Breast epithelium (tissue), 4 donors: Measurements from ENCODE around the gene STX8. TPM values are rescaled to one million over a fixed set of nuclear protein-coding genes. Genes with fewer than 3 reads are reported as not detected.
"Not testable (repeated sequence)": the region's sequence is repeated elsewhere in the genome, so short reads cannot be mapped to it uniquely, and the experiment has no call there.

ENCODE experiments used
- DNase-seq, 2 donors: peaks; one replicate each; pipeline ENCODE4 v3.0.0-alpha.2; 2019; ENCODE audit warnings: low spot score in 2 of 2
- H3K27ac ChIP-seq, 2 donors: fragments of 200-600 bp; sonication (generic) in 1 of 2; one replicate each; pipeline ENCODE4 v1.5.1; 2016 to 2019; ENCODE audit warnings: mild to moderate bottlenecking in 1 of 2
- H3K27me3 ChIP-seq, 2 donors: fragments of 200-600 bp; sonication (generic) in 1 of 2; one replicate each; pipeline versions ENCODE4 v1.5.1 to v1.6.0; 2017 to 2019; ENCODE audit warnings: control low read depth in 1 of 2, mild to moderate bottlenecking in 1 of 2
- H3K36me3 ChIP-seq: fragments of 200-600 bp; one replicate; pipeline ENCODE4 v1.5.1; 2019
- H3K4me1 ChIP-seq, 2 donors: fragments of 200-600 bp; sonication (generic); one replicate each; pipeline ENCODE4 v1.5.1; 2016 to 2019; ENCODE audit warnings: control low read depth in 1 of 2
- H3K4me3 ChIP-seq, 3 donors: fragments of 200-600 bp; sonication (generic); 1 replicate in 2 of 3; 2 replicates in 1 of 3; pipeline ENCODE4 v1.5.1; 2016 to 2019; ENCODE audit warnings: mild to moderate bottlenecking in 3 of 3, moderate library complexity in 2 of 3
- H3K9me3 ChIP-seq, 2 donors: fragments of 200-600 bp; sonication (generic) in 1 of 2; one replicate each; pipeline ENCODE4 v1.5.1; 2016 to 2019; ENCODE audit warnings: control low read depth in 1 of 2
- CTCF ChIP-seq, 3 donors: fragments of 450-650 bp; IDR thresholded peaks; one replicate each; pipeline ENCODE4 v1.5.1; 2016 to 2017; ENCODE audit warnings: antibody characterized with exemption in 3 of 3, mild to moderate bottlenecking in 3 of 3, moderate library complexity in 3 of 3
- POLR2A ChIP-seq: fragments of 450-650 bp; IDR thresholded peaks from one replicate; pipeline ENCODE4 v1.6.1; 2016; ENCODE audit warnings: antibody characterized with exemption, mild to moderate bottlenecking, moderate library complexity
- POLR2AphosphoS5 ChIP-seq, 3 donors: sonication (generic); formaldehyde crosslinking; IDR thresholded peaks; one replicate each; pipeline ENCODE4 v1.6.1; 2017; ENCODE audit warnings: antibody characterized with exemption in 3 of 3
- intact Hi-C: fragments of 100-400 bp; cut with DNase I; formaldehyde crosslinking; loops from one replicate; pipeline ENCODE4 v1.15.1; 2023; ENCODE audit warnings: low total_unique reads
- total RNA-seq, 3 donors: library from RNA; depleted of rRNA; stranded (reverse); fragments of >200 nt; gene quantifications; one replicate each; pipeline ENCODE4 v1.1.0, GENCODE V29; 2016

Gene STX8, protein sequence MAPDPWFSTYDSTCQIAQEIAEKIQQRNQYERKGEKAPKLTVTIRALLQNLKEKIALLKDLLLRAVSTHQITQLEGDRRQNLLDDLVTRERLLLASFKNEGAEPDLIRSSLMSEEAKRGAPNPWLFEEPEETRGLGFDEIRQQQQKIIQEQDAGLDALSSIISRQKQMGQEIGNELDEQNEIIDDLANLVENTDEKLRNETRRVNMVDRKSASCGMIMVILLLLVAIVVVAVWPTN
- 100 to 1,000 TPM in 1 of 3 donors, 10 to 100 TPM in 2; 54.1 to 101 (median 60.4) TPM for total RNA-seq

GRCh38 chr17:9575381-9576101 is at the start of gene STX8:
STX8 (minus strand) TSS chr17:9575820; CDS start chr17:9575808, 12 bp downstream.
- peak within 1 kb of the TSS; percentile 56 to 71 for H3K27ac ChIP-seq

DNA sequence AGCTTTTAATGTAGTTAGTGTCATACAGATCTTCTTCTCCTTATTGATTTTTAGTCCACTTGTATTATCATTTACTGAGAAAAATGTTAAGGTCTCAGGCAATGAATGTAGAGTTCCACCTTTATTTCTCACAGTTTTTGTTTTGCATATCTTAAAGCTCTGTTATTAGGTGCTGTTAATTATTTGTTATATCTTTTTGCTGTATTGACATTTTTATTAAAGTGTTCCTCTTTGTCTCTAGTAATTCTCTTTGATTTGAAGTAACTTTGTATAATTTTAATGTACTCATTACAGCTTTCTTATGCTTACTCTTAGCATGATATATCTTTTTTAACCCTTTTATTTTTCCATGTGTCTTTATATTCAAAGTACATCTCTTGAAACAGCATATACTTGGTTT is 47.3 kb upstream of the STX8 start:
- H3K9me3 ChIP-seq, result peaks cover 0 to 30% of the 10 kb centered on the region in 2 donors
- TF ChIP-seq CTCF (IDR thresholded peaks at IDR 0.05), result no peak
- TF ChIP-seq POLR2A, result no peak
- no peak for TF ChIP-seq POLR2AphosphoS5 (IDR thresholded peaks at IDR 0.05)

More at GRCh38 chr17:9575381-9576101, at the start of gene STX8:
- H3K9me3 ChIP-seq, result no peaks in the 10 kb centered on the region
- DNase-seq, result peak; percentile 57 to 85
- peak within 1 kb of the TSS; percentile 73 to 91 (median 79) for H3K4me3 ChIP-seq
- intact Hi-C loops, result no loop called here
- no peak for TF ChIP-seq POLR2A
- TF ChIP-seq CTCF (IDR thresholded peaks at IDR 0.05), result no peak
- peak; percentile 40 to 76 (median 58) for TF ChIP-seq POLR2AphosphoS5 (IDR thresholded peaks at IDR 0.05)
- H3K36me3 ChIP-seq, result no peaks in the 10 kb centered on the region
- no peaks in the 10 kb centered on the region for H3K27me3 ChIP-seq
- H3K4me1 ChIP-seq, result no peaks in the 10 kb centered on the region

GRCh38 chr17:9615486-9615885 is 39.9 kb upstream of the STX8 start:
- no peaks in the 10 kb centered on the region for H3K36me3 ChIP-seq
- intact Hi-C loops, result no loop called here
- H3K27ac ChIP-seq, result no peak overlapping the region
- no peaks in the 10 kb centered on the region for H3K9me3 ChIP-seq
- no peak for DNase-seq
- H3K27me3 ChIP-seq, result no peaks in the 10 kb centered on the region
- H3K4me3 ChIP-seq, result no peak overlapping the region
- no peak for TF ChIP-seq CTCF (IDR thresholded peaks at IDR 0.05)
- TF ChIP-seq POLR2AphosphoS5 (IDR thresholded peaks at IDR 0.05), result no peak
- no peak for TF ChIP-seq POLR2A
- no peaks in the 10 kb centered on the region for H3K4me1 ChIP-seq

More for the DNA sequence above, 47.3 kb upstream of the STX8 start:
- no peak for DNase-seq
- Histone ChIP-seq H3K4me1 (no peaks in the 10 kb centered on the region), H3K27me3 (no peaks in the 10 kb centered on the region), H3K27ac (no peak overlapping the region), H3K4me3 (no peak overlapping the region), H3K36me3 (no peaks in the 10 kb centered on the region)
- intact Hi-C loops, result no loop called here

DNA sequence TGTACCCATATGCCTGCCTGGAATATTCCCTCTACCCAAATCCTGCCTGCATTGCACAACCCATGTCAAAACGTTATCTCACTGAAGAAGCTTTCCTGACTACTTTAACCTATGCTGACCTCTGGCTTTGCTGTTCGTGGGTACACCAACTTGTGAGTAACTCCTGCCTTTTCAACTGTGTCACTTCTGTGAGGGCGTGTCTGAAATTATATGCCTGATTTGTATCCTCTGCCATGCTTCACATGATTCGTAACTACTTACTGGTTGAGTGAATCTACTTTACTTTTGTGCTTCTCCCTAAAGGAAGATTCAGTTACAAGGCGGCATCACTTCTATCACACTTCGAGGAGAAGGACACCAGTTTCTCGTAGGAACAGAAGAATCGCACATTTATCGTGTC is 36.4 kb upstream of the STX8 start:
- H3K4me3 ChIP-seq, result no peak overlapping the region
- H3K27ac ChIP-seq, result no peak overlapping the region
- H3K9me3 ChIP-seq, result no peaks in the 10 kb centered on the region
- H3K36me3 ChIP-seq, result no peaks in the 10 kb centered on the region
- H3K27me3 ChIP-seq, result no peaks in the 10 kb centered on the region
- TF ChIP-seq POLR2AphosphoS5 (IDR thresholded peaks at IDR 0.05) (no peak), POLR2A (no peak), CTCF (IDR thresholded peaks at IDR 0.05) (no peak)
- no peaks in the 10 kb centered on the region for H3K4me1 ChIP-seq
- intact Hi-C loops, result no loop called here
- no peak for DNase-seq

GRCh38 chr17:9611557-9611956 is 35.9 kb upstream of the STX8 start:
- Histone ChIP-seq H3K27ac (no peak overlapping the region), H3K27me3 (no peaks in the 10 kb centered on the region), H3K9me3 (no peaks in the 10 kb centered on the region), H3K36me3 (no peaks in the 10 kb centered on the region), H3K4me3 (no peak overlapping the region), H3K4me1 (no peaks in the 10 kb centered on the region)
- no peak for TF ChIP-seq CTCF (IDR thresholded peaks at IDR 0.05)
- no peak for TF ChIP-seq POLR2AphosphoS5 (IDR thresholded peaks at IDR 0.05)
- TF ChIP-seq POLR2A, result no peak
- intact Hi-C loops, result no loop called here
- DNase-seq, result no peak

DNA sequence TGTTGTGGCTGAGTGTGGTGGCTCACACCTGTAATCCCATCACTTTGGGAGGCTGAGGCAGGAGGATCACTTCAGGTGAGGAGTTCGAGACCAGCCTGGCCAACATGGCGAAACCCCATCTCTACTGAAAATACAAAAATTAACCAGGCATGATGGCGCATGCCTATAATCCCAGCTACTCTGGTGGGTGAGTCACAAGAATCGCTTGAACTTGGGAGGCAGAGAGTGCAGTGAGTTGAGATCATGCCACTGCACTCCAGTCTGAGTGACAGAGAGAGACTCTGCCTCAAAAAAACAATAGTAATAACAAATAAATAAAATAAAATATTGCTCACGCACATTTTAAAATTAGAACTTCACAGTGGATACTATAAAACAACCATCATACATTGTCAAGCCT is 31.4 kb upstream of the STX8 start:
- H3K36me3 ChIP-seq, H3K4me3 ChIP-seq, DNase-seq, H3K4me1 ChIP-seq, H3K27me3 ChIP-seq, intact Hi-C loops, H3K9me3 ChIP-seq, H3K27ac ChIP-seq: not testable (repeated sequence)
